ENCODE results near the gene ATP8B4. TPM values are rescaled to one million over a fixed set of nuclear protein-coding genes. Genes with fewer than 3 reads are reported as not detected.

The ATP8B4 gene
- total and polyA plus RNA-seq, 4 donors, result 1.9 to 19.7 (median 12.4) TPM

GRCh38 chr15:49887659-49888322, 231.2 kb downstream of the ATP8B4 start:
- Histone ChIP-seq H3K9ac (ENCODE audit: low read depth in 1 of 2, low read length in 2 of 2) (no peak overlapping the region), H3K36me3 (ENCODE audit: control insufficient read depth in 4 of 4, insufficient read depth in 3 of 4, low read depth in 1 of 4, low read length in 3 of 4) (peaks cover 0 to 2% (median 0%) of the 10 kb centered on the region in 4 donors), H3K27ac (ENCODE audit: low read depth in 1 of 2, low read length in 2 of 2) (no peak overlapping the region), H3K27me3 (ENCODE audit: control insufficient read depth in 4 of 4, insufficient read depth in 4 of 4, low read length in 3 of 4) (no peaks in the 10 kb centered on the region), H3K9me3 (ENCODE audit: control insufficient read depth in 4 of 4, low read length in 3 of 4) (no peaks in the 10 kb centered on the region), H3K4me3 (ENCODE audit: low read depth in 1 of 3, low read length in 3 of 3) (no peak overlapping the region), H3K4me1 (ENCODE audit: control insufficient read depth in 4 of 4, insufficient read depth in 4 of 4, low read length in 3 of 4) (no peaks in the 10 kb centered on the region)
- no peak for DNase-seq (ENCODE audit: low spot score)
- WGBS, result 86% methylated on average over 7 of the region's 7 CpGs
- TF ChIP-seq RXRA (IDR thresholded peaks at IDR 0.05), result no peak
- no peak for TF ChIP-seq HNF4A (conservative IDR thresholded peaks at IDR 0.05)
- TF ChIP-seq, protein P1, sequence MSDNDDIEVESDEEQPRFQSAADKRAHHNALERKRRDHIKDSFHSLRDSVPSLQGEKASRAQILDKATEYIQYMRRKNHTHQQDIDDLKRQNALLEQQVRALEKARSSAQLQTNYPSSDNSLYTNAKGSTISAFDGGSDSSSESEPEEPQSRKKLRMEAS (IDR thresholded peaks at IDR 0.05), result no peak
- TF ChIP-seq FOXA1 (IDR thresholded peaks at IDR 0.05), result no peak
- no peak for TF ChIP-seq ATF3 (IDR thresholded peaks at IDR 0.05)
- TF ChIP-seq GABPA (IDR thresholded peaks at IDR 0.05 in 1 of 2, conservative IDR thresholded peaks at IDR 0.05 in 1 of 2), result no peak

DNA sequence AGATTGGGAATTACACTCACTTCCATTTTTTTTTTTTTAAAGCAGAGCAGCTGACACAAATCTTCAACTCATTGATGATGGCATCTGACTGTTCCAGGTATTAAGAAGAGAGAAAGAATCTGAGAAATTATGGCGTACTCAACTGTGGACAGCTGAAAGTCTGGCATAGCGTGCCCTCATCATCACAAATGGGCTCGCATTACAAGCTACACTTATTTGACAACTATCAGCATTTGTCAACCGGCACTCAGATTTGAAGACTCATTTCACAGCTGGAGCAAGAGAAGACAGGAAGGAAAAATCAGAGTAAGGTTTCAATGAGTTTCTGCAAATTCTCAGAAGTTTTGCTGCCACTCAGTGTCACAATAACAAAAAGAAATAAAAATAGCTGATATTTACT, 235.9 kb downstream of the ATP8B4 start:
- H3K9ac ChIP-seq (ENCODE audit: low read depth in 1 of 2, low read length in 2 of 2), result no peak overlapping the region
- no peak overlapping the region for H3K4me3 ChIP-seq (ENCODE audit: low read depth in 1 of 3, low read length in 3 of 3)
- H3K36me3 ChIP-seq (ENCODE audit: control insufficient read depth in 4 of 4, insufficient read depth in 3 of 4, low read depth in 1 of 4, low read length in 3 of 4), result no peaks in the 10 kb centered on the region
- WGBS, result 95% methylated on average over 4 of the region's 4 CpGs
- no peaks in the 10 kb centered on the region for H3K27me3 ChIP-seq (ENCODE audit: control insufficient read depth in 4 of 4, insufficient read depth in 4 of 4, low read length in 3 of 4)
- H3K27ac ChIP-seq (ENCODE audit: low read depth in 1 of 2, low read length in 2 of 2), result no peak overlapping the region
- H3K9me3 ChIP-seq (ENCODE audit: control insufficient read depth in 4 of 4, low read length in 3 of 4), result no peaks in the 10 kb centered on the region
- no peak for DNase-seq (ENCODE audit: low spot score)
- H3K4me1 ChIP-seq (ENCODE audit: control insufficient read depth in 4 of 4, insufficient read depth in 4 of 4, low read length in 3 of 4), result no peaks in the 10 kb centered on the region
- TF ChIP-seq RAD21 (IDR thresholded peaks at IDR 0.05) (no peak), SP1 (IDR thresholded peaks at IDR 0.05) (no peak), JUND (IDR thresholded peaks at IDR 0.05) (no peak), YY1 (IDR thresholded peaks at IDR 0.05) (no peak), FOXA1 (IDR thresholded peaks at IDR 0.05) (no peak), ZBTB33 (IDR thresholded peaks at IDR 0.05) (no peak), CTCF (IDR thresholded peaks at IDR 0.05; ENCODE audit: low read depth, low read length, missing input control) (no peak), NR2F2 (IDR thresholded peaks at IDR 0.05) (no peak), EGR1 (IDR thresholded peaks at IDR 0.05; ENCODE audit: low read depth in 2 of 2) (no peak), RXRA (IDR thresholded peaks at IDR 0.05) (no peak), HNF4A (conservative IDR thresholded peaks at IDR 0.05) (no peak)
- TF ChIP-seq, protein P2, sequence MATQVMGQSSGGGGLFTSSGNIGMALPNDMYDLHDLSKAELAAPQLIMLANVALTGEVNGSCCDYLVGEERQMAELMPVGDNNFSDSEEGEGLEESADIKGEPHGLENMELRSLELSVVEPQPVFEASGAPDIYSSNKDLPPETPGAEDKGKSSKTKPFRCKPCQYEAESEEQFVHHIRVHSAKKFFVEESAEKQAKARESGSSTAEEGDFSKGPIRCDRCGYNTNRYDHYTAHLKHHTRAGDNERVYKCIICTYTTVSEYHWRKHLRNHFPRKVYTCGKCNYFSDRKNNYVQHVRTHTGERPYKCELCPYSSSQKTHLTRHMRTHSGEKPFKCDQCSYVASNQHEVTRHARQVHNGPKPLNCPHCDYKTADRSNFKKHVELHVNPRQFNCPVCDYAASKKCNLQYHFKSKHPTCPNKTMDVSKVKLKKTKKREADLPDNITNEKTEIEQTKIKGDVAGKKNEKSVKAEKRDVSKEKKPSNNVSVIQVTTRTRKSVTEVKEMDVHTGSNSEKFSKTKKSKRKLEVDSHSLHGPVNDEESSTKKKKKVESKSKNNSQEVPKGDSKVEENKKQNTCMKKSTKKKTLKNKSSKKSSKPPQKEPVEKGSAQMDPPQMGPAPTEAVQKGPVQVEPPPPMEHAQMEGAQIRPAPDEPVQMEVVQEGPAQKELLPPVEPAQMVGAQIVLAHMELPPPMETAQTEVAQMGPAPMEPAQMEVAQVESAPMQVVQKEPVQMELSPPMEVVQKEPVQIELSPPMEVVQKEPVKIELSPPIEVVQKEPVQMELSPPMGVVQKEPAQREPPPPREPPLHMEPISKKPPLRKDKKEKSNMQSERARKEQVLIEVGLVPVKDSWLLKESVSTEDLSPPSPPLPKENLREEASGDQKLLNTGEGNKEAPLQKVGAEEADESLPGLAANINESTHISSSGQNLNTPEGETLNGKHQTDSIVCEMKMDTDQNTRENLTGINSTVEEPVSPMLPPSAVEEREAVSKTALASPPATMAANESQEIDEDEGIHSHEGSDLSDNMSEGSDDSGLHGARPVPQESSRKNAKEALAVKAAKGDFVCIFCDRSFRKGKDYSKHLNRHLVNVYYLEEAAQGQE (IDR thresholded peaks at IDR 0.05), result no peak

Measured in liver (tissue), 9 donors.